Suprapubic skin (tissue), 4 donors: ENCODE measurements around the gene GNB4. TPM values are rescaled to one million over a fixed set of nuclear protein-coding genes. Genes with fewer than 3 reads are reported as not detected.

Source experiments
- DNase-seq, 2 donors: peaks; one replicate each; pipeline ENCODE4 v3.0.0-alpha.2; 2019; ENCODE audit warnings: low spot score in 2 of 2
- H3K27ac ChIP-seq: fragments of 200-600 bp; sonication (generic); one replicate; pipeline ENCODE4 v1.5.1; 2019
- H3K27me3 ChIP-seq: fragments of 200-600 bp; sonication (generic); one replicate; pipeline ENCODE4 v1.5.1; 2019
- H3K36me3 ChIP-seq: fragments of 200-600 bp; sonication (generic); one replicate; pipeline ENCODE4 v1.5.1; 2019
- H3K4me1 ChIP-seq: fragments of 200-600 bp; sonication (generic); one replicate; pipeline ENCODE4 v1.5.1; 2019
- H3K4me3 ChIP-seq: fragments of 200-600 bp; sonication (generic); one replicate; pipeline ENCODE4 v1.5.1; 2019; ENCODE audit warnings: mild to moderate bottlenecking
- H3K9me3 ChIP-seq: fragments of 200-600 bp; sonication (generic); one replicate; pipeline ENCODE4 v1.5.1; 2019
- CTCF ChIP-seq, 2 donors: fragments of 200-600 bp in 1 of 2; fragments of 450-650 bp in 1 of 2; sonication (generic) in 1 of 2; IDR thresholded peaks; one replicate each; pipeline ENCODE4 v1.5.1; 2016 to 2019; ENCODE audit warnings: antibody characterized with exemption in 2 of 2, mild to moderate bottlenecking in 1 of 2, moderate library complexity in 1 of 2
- EP300 ChIP-seq: sonication (generic); formaldehyde crosslinking; IDR thresholded peaks from one replicate; pipeline ENCODE4 v1.6.1; 2017; ENCODE audit warnings: antibody characterized with exemption
- POLR2A ChIP-seq, 2 donors: fragments of 450-650 bp; IDR thresholded peaks; one replicate each; pipeline ENCODE4 v1.6.1; 2017; ENCODE audit warnings: antibody characterized with exemption in 2 of 2, mild to moderate bottlenecking in 2 of 2, moderate library complexity in 2 of 2
- POLR2AphosphoS5 ChIP-seq, 3 donors: sonication (generic); formaldehyde crosslinking; IDR thresholded peaks; one replicate each; pipeline ENCODE4 v1.6.1; 2017; ENCODE audit warnings: antibody characterized with exemption in 3 of 3
- WGBS: methylation state at CpG from one replicate; pipeline ENCODE4 v1.1.5; 2018; 5-methylcytosine and 5-hydroxymethylcytosine counted together
- total RNA-seq, 4 donors: library from RNA; depleted of rRNA; stranded (reverse); fragments of >200 nt; gene quantifications; one replicate each; pipeline ENCODE4 v1.1.0, GENCODE V29; 2016

GNB4 gene
- total RNA-seq, 4 donors from 2014 or later: 70.5 to 91.1 (median 83.4) TPM

GRCh38 chr3:179447251-179447650, 4.0 kb downstream of the GNB4 start:
- 69% methylated on average over 6 of the region's 6 CpGs for WGBS
- H3K36me3 ChIP-seq: no peaks in the 10 kb centered on the region
- H3K27me3 ChIP-seq: no peaks in the 10 kb centered on the region
- H3K9me3 ChIP-seq: no peaks in the 10 kb centered on the region
- peaks cover 44% of the 10 kb centered on the region for H3K4me1 ChIP-seq
- no peak for DNase-seq
- no peak overlapping the region for H3K27ac ChIP-seq
- H3K4me3 ChIP-seq: no peak overlapping the region
- TF ChIP-seq POLR2A (IDR thresholded peaks at IDR 0.05) (no peak), CTCF (IDR thresholded peaks at IDR 0.05) (no peak), EP300 (no peak), POLR2AphosphoS5 (IDR thresholded peaks at IDR 0.05) (no peak)

GRCh38 chr3:179446501-179446900, 4.8 kb downstream of the GNB4 start:
- H3K4me3 ChIP-seq: no peak overlapping the region
- WGBS: 40% methylated on average over 7 of the region's 7 CpGs
- DNase-seq: no peak
- H3K4me1 ChIP-seq: peaks cover 39% of the 10 kb centered on the region
- H3K9me3 ChIP-seq: no peaks in the 10 kb centered on the region
- no peaks in the 10 kb centered on the region for H3K27me3 ChIP-seq
- H3K27ac ChIP-seq: no peak overlapping the region
- H3K36me3 ChIP-seq: no peaks in the 10 kb centered on the region
- TF ChIP-seq EP300 (no peak), POLR2AphosphoS5 (IDR thresholded peaks at IDR 0.05) (no peak), POLR2A (IDR thresholded peaks at IDR 0.05) (no peak), CTCF (IDR thresholded peaks at IDR 0.05) (peak in 1 of 2 donors; percentile 13)

- no peak for DNase-seq
Observed at GRCh38 chr3:179438841-179439240, 12.4 kb downstream of the GNB4 start.

DNA sequence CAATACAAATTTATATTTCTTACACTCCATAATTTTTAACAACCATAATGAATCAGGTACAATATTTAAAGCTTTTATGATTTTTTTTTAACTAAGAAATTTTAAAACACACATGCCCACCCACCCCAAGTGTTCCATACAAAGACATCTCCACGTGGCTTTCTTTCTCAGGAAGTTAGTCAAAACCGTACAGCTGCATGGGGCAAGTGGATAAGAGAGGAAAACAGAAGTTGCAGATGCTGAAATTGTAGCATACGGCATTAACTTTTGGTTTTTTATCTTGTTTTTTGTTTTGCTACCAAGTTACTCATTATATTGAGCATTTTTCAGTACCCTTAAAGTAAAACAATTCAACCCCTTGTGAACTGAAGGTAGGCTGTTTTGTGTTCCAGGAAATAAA, 14.8 kb downstream of the GNB4 start:
- Histone ChIP-seq H3K27ac (no peak overlapping the region), H3K4me1 (peaks cover 34% of the 10 kb centered on the region), H3K27me3 (no peaks in the 10 kb centered on the region), H3K9me3 (no peaks in the 10 kb centered on the region), H3K36me3 (no peaks in the 10 kb centered on the region), H3K4me3 (no peak overlapping the region)
- DNase-seq: no peak
- TF ChIP-seq EP300 (no peak), POLR2AphosphoS5 (IDR thresholded peaks at IDR 0.05) (no peak), CTCF (IDR thresholded peaks at IDR 0.05) (no peak), POLR2A (IDR thresholded peaks at IDR 0.05) (no peak)
- whole genome bisulfite sequencing: 50% methylated on average over 3 of the region's 3 CpGs

More at GRCh38 chr3:179438841-179439240, 12.4 kb downstream of the GNB4 start:
- no peaks in the 10 kb centered on the region for H3K27me3 ChIP-seq
- H3K4me1 ChIP-seq: peaks cover 13% of the 10 kb centered on the region
- no peak overlapping the region for H3K4me3 ChIP-seq
- 45% methylated on average over 5 of the region's 5 CpGs for WGBS
- H3K27ac ChIP-seq: no peak overlapping the region
- no peaks in the 10 kb centered on the region for H3K9me3 ChIP-seq
- H3K36me3 ChIP-seq: no peaks in the 10 kb centered on the region
- no peak for TF ChIP-seq POLR2AphosphoS5 (IDR thresholded peaks at IDR 0.05)
- no peak for TF ChIP-seq EP300
- no peak for TF ChIP-seq POLR2A (IDR thresholded peaks at IDR 0.05)
- TF ChIP-seq CTCF (IDR thresholded peaks at IDR 0.05): no peak

DNA sequence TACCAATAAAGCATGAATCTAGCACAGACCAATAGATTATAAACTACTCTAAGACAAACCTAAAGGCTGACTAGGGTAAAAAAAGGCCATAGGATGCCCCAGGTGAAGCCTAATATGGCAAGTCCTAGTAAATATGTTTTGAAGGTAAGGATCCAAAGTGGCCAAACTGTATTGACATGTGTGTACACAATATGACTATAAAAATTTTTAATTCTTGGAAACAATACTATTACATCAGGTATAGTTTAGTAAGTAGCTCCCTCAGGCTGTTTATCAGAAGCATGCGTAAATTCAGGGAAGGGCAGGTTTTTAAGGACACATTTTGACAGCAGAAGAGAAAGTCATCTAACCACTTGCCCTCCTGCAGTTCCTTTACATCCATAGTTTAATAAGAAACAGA, 18.8 kb downstream of the GNB4 start:
- no peak for TF ChIP-seq EP300
- no peak for TF ChIP-seq CTCF (IDR thresholded peaks at IDR 0.05)
- no peak for TF ChIP-seq POLR2AphosphoS5 (IDR thresholded peaks at IDR 0.05)
- no peak for TF ChIP-seq POLR2A (IDR thresholded peaks at IDR 0.05)
- peaks cover 34% of the 10 kb centered on the region for H3K4me1 ChIP-seq
- no peaks in the 10 kb centered on the region for H3K27me3 ChIP-seq
- no peak for DNase-seq
- H3K9me3 ChIP-seq: no peaks in the 10 kb centered on the region
- no peaks in the 10 kb centered on the region for H3K36me3 ChIP-seq
- no peak overlapping the region for H3K4me3 ChIP-seq
- 50% methylated on average over 1 of the region's 1 CpG for WGBS
- H3K27ac ChIP-seq: no peak overlapping the region
